Measurements from ENCODE around the gene HCST. TPM values are rescaled to one million over a fixed set of nuclear protein-coding genes. Genes with fewer than 3 reads are reported as not detected.

The HCST gene
- total and polyA plus RNA-seq, 4 donors, result 2.0 to 13.3 (median 3.8) TPM

GRCh38 chr19:35931874-35932202 lies 29.5 kb downstream of the HCST start:
- H3K9ac ChIP-seq (ENCODE audit: low read depth in 1 of 2, low read length in 2 of 2), result no peak overlapping the region

DNA sequence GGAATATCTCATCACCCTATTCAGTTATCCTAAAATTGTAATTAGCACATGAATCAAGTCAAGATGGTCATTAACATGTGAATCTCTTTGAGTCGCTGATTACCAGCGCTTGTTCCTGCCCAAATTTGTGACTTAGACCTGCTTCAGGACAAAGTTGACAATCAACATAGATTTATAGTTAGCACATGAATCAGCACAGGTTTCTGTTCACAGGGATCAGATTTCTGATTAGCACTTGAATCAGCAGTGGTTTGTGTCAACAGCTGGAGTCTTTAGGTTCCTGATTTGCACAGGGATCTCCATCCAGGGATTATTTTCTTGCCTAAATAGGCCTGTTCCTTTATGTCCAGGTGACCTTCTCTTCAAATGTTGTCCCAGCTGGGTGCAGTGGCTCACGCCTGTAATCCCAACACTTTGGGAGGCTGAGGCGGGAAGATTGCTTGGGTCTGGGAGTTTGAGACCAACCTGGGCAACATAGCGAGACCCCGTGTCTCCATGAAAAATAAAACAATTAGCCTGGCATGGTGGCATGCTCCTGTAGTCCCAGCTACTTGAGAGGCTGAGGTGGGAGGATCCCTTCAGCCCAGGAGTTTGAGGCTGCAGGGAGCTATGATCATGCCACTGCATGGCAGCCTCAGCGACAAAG lies 30.1 kb downstream of the HCST start:
- H3K4me1 ChIP-seq (ENCODE audit: control insufficient read depth in 4 of 4, insufficient read depth in 4 of 4, low read length in 3 of 4), result peaks cover 9 to 21% (median 18%) of the 10 kb centered on the region in 4 donors
- H3K27ac ChIP-seq (ENCODE audit: low read depth in 1 of 2, low read length in 2 of 2), result no peak overlapping the region

More at GRCh38 chr19:35931874-35932202, 29.5 kb downstream of the HCST start:
- Histone ChIP-seq H3K27ac (ENCODE audit: low read depth in 1 of 2, low read length in 2 of 2) (no peak overlapping the region), H3K27me3 (ENCODE audit: control insufficient read depth in 4 of 4, insufficient read depth in 4 of 4, low read length in 3 of 4) (peaks cover 0 to under 1% (median 0%) of the 10 kb centered on the region in 4 donors), H3K4me3 (ENCODE audit: low read depth in 1 of 3, low read length in 3 of 3) (no peak overlapping the region), H3K4me1 (ENCODE audit: control insufficient read depth in 4 of 4, insufficient read depth in 4 of 4, low read length in 3 of 4) (peaks cover 8 to 15% (median 12%) of the 10 kb centered on the region in 4 donors), H3K9me3 (ENCODE audit: control insufficient read depth in 4 of 4, low read length in 3 of 4) (no peaks in the 10 kb centered on the region), H3K36me3 (ENCODE audit: control insufficient read depth in 4 of 4, insufficient read depth in 3 of 4, low read depth in 1 of 4, low read length in 3 of 4) (no peaks in the 10 kb centered on the region)
- WGBS, result 6% methylated on average over 9 of the region's 9 CpGs
- TF ChIP-seq RAD21 (IDR thresholded peaks at IDR 0.05) (peak in 1 of 2 donors; percentile 3), FOXA2 (IDR thresholded peaks at IDR 0.05) (no peak)
- no peak for DNase-seq (ENCODE audit: low spot score)

DNA sequence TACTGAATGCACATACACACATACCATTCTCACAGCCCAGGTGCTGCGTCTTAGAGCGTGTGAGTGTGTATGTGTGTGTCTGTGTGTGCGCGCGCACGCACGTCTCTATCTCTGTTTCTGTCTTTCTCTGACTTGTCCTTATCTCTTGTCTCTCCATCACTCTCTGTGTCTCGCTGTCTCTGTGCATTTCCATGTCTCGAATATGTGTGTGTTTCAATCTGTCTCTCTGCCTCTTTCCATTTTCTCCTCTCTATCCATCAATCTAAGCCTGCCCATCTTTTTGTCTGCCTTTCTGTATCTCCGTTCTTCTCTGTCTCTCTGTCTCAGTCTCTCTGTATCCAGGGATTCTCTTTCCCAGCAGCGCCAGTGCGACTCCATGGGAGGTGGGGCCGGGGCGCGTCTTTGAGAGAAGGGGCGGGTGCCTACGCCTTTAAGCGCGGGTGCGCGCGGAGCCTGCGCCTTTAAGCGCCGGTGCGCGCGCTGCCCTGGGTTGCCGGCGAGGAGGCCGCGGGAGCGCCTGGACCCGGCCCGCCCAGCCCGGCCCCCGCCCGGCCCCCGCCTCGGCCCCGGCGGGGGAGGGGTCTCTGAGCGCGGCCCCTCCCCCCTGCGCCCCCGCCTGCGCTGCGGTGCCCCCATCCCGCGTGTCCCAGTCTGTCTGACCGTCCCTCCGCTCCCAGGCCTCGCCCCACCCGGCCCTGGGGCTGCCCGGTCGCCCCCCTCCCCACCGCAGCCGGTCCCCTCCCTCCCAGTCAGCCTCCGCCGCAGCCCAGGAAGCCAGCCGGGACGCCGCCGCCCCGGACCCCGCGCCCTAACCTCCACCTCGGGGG lies 33.8 kb downstream of the HCST start, which contains the start of gene LRFN3:
TSS of gene LRFN3 (plus strand) at position 464 of the 827 bp plus-strand sequence. CDS start 3,052 bp downstream, outside the sequence.
- Histone ChIP-seq H3K9me3 (ENCODE audit: control insufficient read depth in 4 of 4, low read length in 3 of 4) (no peaks in the 10 kb centered on the region), H3K4me3 (ENCODE audit: low read depth in 1 of 3, low read length in 3 of 3) (peak within 1 kb of the TSS; percentile 52 to 86 (median 61)), H3K9ac (ENCODE audit: low read depth in 1 of 2, low read length in 2 of 2) (peak within 1 kb of the TSS in 1 of 2 donors; percentile 74), H3K27ac (ENCODE audit: low read depth in 1 of 2, low read length in 2 of 2) (no peak within 1 kb of the TSS), H3K27me3 (ENCODE audit: control insufficient read depth in 4 of 4, insufficient read depth in 4 of 4, low read length in 3 of 4) (no peaks in the 10 kb centered on the region), H3K4me1 (ENCODE audit: control insufficient read depth in 4 of 4, insufficient read depth in 4 of 4, low read length in 3 of 4) (peaks cover 9 to 33% (median 22%) of the 10 kb centered on the region in 4 donors), H3K36me3 (ENCODE audit: control insufficient read depth in 4 of 4, insufficient read depth in 3 of 4, low read depth in 1 of 4, low read length in 3 of 4) (peaks cover 0 to 5% (median 0%) of the 10 kb centered on the region in 4 donors)
- no peak for DNase-seq (ENCODE audit: low spot score)
- TF ChIP-seq, protein P1, sequence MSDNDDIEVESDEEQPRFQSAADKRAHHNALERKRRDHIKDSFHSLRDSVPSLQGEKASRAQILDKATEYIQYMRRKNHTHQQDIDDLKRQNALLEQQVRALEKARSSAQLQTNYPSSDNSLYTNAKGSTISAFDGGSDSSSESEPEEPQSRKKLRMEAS (IDR thresholded peaks at IDR 0.05), result peak; percentile 94
- TF ChIP-seq YY1 (IDR thresholded peaks at IDR 0.05) (peak; percentile 33), ZBTB33 (IDR thresholded peaks at IDR 0.05) (no peak)
- WGBS, result 2% methylated on average over 66 of the region's 68 CpGs

More for the DNA sequence above, 30.1 kb downstream of the HCST start:
- Histone ChIP-seq H3K36me3 (ENCODE audit: control insufficient read depth in 4 of 4, insufficient read depth in 3 of 4, low read depth in 1 of 4, low read length in 3 of 4) (no peaks in the 10 kb centered on the region), H3K9ac (ENCODE audit: low read depth in 1 of 2, low read length in 2 of 2) (no peak overlapping the region), H3K4me3 (ENCODE audit: low read depth in 1 of 3, low read length in 3 of 3) (no peak overlapping the region), H3K27me3 (ENCODE audit: control insufficient read depth in 4 of 4, insufficient read depth in 4 of 4, low read length in 3 of 4) (no peaks in the 10 kb centered on the region), H3K9me3 (ENCODE audit: control insufficient read depth in 4 of 4, low read length in 3 of 4) (no peaks in the 10 kb centered on the region)
- TF ChIP-seq TAF1 (conservative IDR thresholded peaks at IDR 0.05) (no peak), HNF4G (IDR thresholded peaks at IDR 0.05) (no peak), ZBTB33 (IDR thresholded peaks at IDR 0.05) (no peak), SP1 (IDR thresholded peaks at IDR 0.05) (no peak), NR2F2 (IDR thresholded peaks at IDR 0.05) (no peak), RXRA (IDR thresholded peaks at IDR 0.05) (no peak), RAD21 (IDR thresholded peaks at IDR 0.05) (no peak), FOXA1 (IDR thresholded peaks at IDR 0.05) (no peak)
- WGBS, result 53% methylated on average over 7 of the region's 7 CpGs
- no peak for DNase-seq (ENCODE audit: low spot score)
